Lower lobe of right lung (tissue), 1 donor: ENCODE measurements around the gene MAN2A2. TPM values are rescaled to one million over a fixed set of nuclear protein-coding genes. Genes with fewer than 3 reads are reported as not detected.

Source experiments
- total RNA-seq: library from RNA; stranded (reverse); fragmentation: NEBNext Ultra II Directional; extraction: Animal tissue kit (Norgen Biotek cat#: 25700); gene quantifications from one replicate; pipeline ENCODE4 v1.2.1, GENCODE V29; 2021
- donor health status: DM: no; HTN: yes; CAD: no; lungs with severe emphysema.

MAN2A2 gene
- total RNA-seq, 1 donor from 2014 or later: 96.9 TPM

Other genes with a start within 250 kb of the MAN2A2 start
- 2.0 TPM for gene BLM, start 186.0 kb upstream of the MAN2A2 start, total RNA-seq
- gene FURIN, start 34.7 kb upstream of the MAN2A2 start, total RNA-seq: 86.5 TPM
- 51.0 TPM for gene FES, start 18.8 kb upstream of the MAN2A2 start, total RNA-seq
- gene HDDC3, start 29.2 kb downstream of the MAN2A2 start, total RNA-seq: 16.0 TPM
- 50.4 TPM for gene UNC45A, start 32.0 kb downstream of the MAN2A2 start, total RNA-seq
- gene RCCD1, start 51.6 kb downstream of the MAN2A2 start, total RNA-seq: 10.3 TPM
- gene PRC1, start 91.2 kb downstream of the MAN2A2 start, total RNA-seq: 6.7 TPM
- gene VPS33B, start 119.3 kb downstream of the MAN2A2 start, total RNA-seq: 13.3 TPM
- gene SV2B, start 197.0 kb downstream of the MAN2A2 start, total RNA-seq: 1.2 TPM